ENCODE results near the gene TMPRSS11B.
"Not testable (repeated sequence)": the region's sequence is repeated elsewhere in the genome, so short reads cannot be mapped to it uniquely, and the experiment has no call there.

TMPRSS11B gene, protein sequence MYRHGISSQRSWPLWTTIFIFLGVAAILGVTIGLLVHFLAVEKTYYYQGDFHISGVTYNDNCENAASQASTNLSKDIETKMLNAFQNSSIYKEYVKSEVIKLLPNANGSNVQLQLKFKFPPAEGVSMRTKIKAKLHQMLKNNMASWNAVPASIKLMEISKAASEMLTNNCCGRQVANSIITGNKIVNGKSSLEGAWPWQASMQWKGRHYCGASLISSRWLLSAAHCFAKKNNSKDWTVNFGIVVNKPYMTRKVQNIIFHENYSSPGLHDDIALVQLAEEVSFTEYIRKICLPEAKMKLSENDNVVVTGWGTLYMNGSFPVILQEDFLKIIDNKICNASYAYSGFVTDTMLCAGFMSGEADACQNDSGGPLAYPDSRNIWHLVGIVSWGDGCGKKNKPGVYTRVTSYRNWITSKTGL

DNA sequence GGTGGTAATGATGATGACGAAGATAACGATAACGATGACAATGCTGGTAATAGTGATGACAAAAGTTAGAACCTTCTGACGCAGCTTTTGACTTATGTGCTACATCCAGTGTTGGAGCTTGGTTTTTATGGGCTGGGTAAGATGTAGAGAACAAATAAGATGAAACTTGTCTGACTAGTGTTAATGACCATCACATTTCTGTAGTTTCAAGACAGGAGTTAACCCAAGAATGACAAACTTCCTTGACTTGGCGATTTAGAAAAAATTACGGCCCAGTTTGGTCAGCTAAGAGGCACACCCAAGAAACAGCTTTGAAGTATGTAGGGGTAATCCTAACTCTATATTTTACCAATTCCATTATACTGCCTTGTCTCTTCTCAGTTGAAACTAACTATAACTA lies at the start of gene TMPRSS11B:
Gene TMPRSS11B, minus strand, starts transcription at position 101 of the 400 bp plus-strand sequence. CDS start 136 bp downstream, outside the sequence.
- DNase-seq (ENCODE audit: low read depth), result no peak

- DNase-seq (ENCODE audit: low read depth), result no peak
These were observed 45.8 kb upstream of the TMPRSS11B start for GRCh38 chr4:68291256-68291655.

DNA sequence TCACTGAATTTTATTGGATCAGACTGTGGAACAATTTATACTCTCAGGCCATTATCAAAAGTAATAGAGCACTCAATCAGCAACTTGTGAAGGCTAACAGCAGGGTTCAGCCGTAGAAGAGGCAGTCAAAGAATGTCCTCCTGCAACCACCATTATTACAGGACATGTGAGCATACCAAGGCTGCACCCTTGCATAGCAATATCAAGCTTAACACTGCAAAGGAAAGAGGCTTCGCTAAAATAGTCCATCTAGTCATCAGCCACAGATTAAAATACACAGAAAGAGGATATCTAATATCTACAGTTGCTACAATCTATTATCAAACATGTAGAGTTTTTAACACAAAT lies 42.9 kb upstream of the TMPRSS11B start:
- no peak for DNase-seq (ENCODE audit: low read depth)

DNA sequence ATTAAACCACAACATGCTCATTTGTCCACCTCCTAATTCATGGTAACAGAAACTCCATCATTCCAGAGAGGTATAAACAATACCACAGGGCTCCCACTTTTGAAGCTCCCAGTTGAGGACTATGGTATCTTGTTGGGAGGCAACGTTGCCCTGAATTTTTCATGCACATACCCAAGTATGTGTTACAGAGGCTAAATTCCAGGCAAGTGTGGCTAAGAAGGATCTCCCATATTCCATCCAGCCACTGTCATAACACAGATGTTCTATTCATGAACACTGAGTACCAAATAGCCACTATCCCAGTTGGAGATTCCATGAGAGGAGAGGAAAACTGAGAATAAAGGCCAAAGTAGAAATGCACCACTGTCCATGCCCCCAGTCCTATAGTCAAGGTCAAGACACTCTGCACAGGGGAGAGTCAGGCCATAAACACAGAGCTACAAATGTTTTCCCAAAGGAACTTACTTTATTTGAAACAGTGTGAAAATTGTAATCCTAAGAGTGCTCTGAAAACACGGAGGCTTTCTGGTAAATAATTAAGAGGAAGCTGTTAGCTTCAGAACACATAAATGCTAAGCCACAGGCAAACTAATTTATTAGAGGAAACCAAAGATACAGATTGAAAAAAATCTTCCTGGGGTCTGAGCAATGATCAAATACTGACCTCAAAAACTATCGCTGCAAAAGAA lies 42.4 kb upstream of the TMPRSS11B start:
- no peak for DNase-seq (ENCODE audit: low read depth)

GRCh38 chr4:68283714-68284113 lies 38.2 kb upstream of the TMPRSS11B start:
- no peak for DNase-seq (ENCODE audit: low read depth)

DNA sequence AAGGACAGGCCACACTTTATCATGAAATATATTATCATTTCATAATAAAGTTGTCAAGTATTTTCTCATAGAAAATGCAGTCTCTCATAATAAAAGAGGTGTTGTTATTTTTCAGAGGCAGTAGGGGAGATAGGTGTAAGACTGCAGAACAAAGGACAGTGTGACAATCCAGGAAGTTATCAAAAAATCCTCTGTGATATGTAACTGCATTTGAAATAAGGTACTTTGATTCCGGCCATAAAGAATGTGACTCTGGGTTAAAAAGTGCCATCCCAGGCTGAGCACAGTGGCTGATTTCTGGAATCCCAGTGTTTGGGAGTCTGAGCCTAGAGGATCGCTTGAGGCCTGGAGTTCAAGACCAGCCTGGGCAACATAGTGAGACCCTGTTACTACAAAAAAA lies 37.6 kb upstream of the TMPRSS11B start:
- no peak for DNase-seq (ENCODE audit: low read depth)

- DNase-seq (ENCODE audit: low read depth), result not testable (repeated sequence)
These were observed 36.6 kb upstream of the TMPRSS11B start for GRCh38 chr4:68281796-68282740.

GRCh38 chr4:68278029-68278428 lies 32.5 kb upstream of the TMPRSS11B start:
- DNase-seq (ENCODE audit: low read depth), result no peak

- DNase-seq (ENCODE audit: low read depth), result no peak
These were observed 32.1 kb upstream of the TMPRSS11B start for GRCh38 chr4:68277627-68278026.

- DNase-seq (ENCODE audit: low read depth), result no peak
These were observed 27.4 kb upstream of the TMPRSS11B start for GRCh38 chr4:68272860-68273259.

- DNase-seq (ENCODE audit: low read depth), result no peak
These were observed 26.9 kb upstream of the TMPRSS11B start for GRCh38 chr4:68272380-68272779.

DNA sequence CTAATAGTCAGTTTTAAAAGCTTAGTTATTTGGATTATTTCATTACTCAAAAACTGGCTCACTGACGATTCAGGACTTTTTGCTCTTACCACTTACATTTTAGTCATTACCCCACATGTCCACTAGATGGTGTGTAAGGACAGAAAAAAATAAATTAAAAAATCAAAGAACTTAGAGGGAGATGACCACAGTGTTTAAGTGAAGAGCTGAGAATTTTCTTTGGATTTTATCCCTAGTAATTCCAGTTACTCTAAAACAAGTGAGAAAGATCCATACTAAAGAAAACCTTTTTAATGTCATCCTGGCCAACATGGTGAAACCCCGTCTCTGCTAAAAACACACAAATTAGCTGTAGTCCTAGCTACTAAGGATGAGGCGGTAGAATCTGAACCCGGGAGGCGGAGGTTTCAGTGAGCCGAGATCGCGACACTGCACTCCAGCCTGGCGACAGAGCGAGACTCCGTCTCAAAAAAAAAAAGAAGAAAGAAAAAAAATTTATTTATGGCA lies 26.4 kb upstream of the TMPRSS11B start:
- no peak for DNase-seq (ENCODE audit: low read depth)

GRCh38 chr4:68267433-68267944 lies 22.0 kb upstream of the TMPRSS11B start:
- no peak for DNase-seq (ENCODE audit: low read depth)

DNA sequence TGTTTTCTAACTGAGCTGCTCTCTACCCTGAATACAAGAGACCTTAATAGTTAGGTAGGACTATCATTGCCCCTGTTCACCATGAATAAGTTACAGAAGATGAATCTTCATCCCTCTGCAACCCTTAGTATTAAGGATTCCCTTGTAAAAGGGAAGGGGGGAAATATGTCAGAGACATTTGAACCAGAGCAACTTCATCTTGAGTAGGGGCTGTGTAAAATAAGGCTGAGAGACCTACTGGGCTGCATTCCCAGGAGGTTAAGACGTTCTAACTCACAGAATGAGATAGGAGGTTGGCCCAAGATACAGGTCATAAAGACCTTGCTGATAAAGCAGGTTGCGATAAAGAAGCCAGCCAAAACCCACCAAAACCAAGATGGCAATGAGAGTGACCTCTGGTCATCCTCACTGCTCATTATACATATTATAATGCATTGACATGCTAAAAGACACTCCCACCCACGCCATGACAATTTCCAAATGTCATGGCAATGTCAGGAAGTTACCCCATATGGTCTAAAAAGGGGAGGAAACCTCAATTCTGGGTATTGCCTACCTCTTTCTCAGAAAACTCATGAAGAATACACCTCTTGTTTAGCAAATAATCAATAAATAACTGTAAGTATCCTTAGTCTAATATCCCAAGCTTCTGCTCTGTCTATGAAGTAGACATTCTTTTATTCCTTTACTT lies 19.5 kb upstream of the TMPRSS11B start:
- no peak for DNase-seq (ENCODE audit: low read depth)

GRCh38 chr4:68259191-68259590 lies 13.7 kb upstream of the TMPRSS11B start:
- DNase-seq (ENCODE audit: low read depth), result no peak

DNA sequence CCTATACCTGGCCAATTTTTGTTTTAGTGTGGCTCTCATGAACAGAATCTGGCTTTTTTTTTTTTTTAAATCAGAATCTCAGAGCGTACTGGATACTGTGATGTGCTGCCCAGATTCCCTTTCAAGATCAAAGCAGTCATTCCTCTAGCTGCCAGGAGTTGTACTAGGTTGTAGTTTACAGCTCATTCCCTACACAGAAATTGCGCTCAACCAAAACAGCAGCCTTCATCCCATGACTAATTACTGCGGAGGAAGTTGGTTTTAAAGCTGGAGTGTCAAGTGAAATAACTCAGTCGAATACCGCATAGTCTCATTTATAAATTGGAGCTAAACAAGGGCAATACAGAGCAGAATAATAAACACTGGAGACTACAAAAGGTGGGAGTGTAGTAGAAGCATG lies 12.2 kb upstream of the TMPRSS11B start:
- DNase-seq (ENCODE audit: low read depth), result no peak

GRCh38 chr4:68256284-68256683 lies 10.8 kb upstream of the TMPRSS11B start:
- no peak for DNase-seq (ENCODE audit: low read depth)

- no peak for DNase-seq (ENCODE audit: low read depth)
These were observed 4.8 kb upstream of the TMPRSS11B start for GRCh38 chr4:68250151-68250930.

DNA sequence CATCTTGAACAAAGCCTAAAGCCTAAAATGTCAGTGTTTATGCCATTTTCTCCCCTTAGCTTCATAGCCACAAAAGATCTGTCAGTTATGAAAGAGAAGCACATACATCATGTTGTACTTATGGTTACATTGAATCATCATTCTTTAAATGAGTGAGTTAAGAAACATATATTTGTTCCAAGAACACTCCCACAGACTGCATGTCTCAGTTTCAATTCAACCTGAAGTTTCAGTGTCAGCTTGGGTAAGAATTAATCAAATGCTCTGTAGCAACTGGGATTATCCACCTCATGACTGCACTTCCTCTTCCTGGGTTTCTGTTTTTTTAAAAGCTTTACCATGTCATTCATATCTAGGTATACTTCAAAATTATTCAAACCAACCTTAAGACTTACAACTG lies 3.9 kb upstream of the TMPRSS11B start:
- no peak for DNase-seq (ENCODE audit: low read depth)

GRCh38 chr4:68240620-68241019 lies 4.9 kb downstream of the TMPRSS11B start:
- no peak for DNase-seq (ENCODE audit: low read depth)

GRCh38 chr4:68228568-68228967 lies 16.9 kb downstream of the TMPRSS11B start:
- DNase-seq (ENCODE audit: low read depth), result no peak

All from activated T-helper 1 cell treated with Interleukin-2 at 50 U/mL for 16 hours (primary cell).